Subcutaneous adipose tissue (tissue), 4 donors: Measurements from ENCODE around the gene FKBP6. TPM values are rescaled to one million over a fixed set of nuclear protein-coding genes. Genes with fewer than 3 reads are reported as not detected.

ENCODE experiments used
- CTCF ChIP-seq: fragments of 450-650 bp; IDR thresholded peaks from one replicate; pipeline ENCODE4 v1.5.1; 2016; ENCODE audit warnings: low read depth, mild to moderate bottlenecking, control low read depth, antibody characterized with exemption, moderate library complexity
- total RNA-seq, 4 donors: library from RNA; depleted of rRNA; stranded (reverse); fragments of >200 nt; gene quantifications; one replicate each; pipeline ENCODE4 v1.1.0, GENCODE V29; 2016

The FKBP6 gene
- total RNA-seq, 4 donors from 2014 or later, result not detected

GRCh38 chr7:73345951-73346350 lies 18.0 kb downstream of the FKBP6 start:
- TF ChIP-seq CTCF, result no peak

DNA sequence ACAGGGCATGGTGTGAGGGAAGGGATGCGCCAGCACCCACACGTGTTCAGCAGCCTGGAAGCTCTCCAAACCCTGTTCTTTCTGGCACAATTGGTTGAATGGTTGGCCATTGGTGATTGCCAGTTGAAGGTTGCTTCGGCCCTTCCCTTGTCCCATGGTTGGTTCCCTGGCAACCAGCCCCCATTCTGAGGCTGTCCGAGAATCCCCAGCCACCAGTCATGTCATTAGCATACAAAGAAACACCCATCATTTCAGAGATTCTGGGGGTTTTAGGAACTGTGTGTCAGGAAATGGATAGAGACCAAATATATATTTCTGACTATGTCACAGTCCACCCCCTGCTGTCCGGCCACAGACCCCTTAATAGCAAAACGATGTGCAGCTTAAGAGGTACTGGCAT lies 21.8 kb downstream of the FKBP6 start:
- TF ChIP-seq CTCF, result no peak

DNA sequence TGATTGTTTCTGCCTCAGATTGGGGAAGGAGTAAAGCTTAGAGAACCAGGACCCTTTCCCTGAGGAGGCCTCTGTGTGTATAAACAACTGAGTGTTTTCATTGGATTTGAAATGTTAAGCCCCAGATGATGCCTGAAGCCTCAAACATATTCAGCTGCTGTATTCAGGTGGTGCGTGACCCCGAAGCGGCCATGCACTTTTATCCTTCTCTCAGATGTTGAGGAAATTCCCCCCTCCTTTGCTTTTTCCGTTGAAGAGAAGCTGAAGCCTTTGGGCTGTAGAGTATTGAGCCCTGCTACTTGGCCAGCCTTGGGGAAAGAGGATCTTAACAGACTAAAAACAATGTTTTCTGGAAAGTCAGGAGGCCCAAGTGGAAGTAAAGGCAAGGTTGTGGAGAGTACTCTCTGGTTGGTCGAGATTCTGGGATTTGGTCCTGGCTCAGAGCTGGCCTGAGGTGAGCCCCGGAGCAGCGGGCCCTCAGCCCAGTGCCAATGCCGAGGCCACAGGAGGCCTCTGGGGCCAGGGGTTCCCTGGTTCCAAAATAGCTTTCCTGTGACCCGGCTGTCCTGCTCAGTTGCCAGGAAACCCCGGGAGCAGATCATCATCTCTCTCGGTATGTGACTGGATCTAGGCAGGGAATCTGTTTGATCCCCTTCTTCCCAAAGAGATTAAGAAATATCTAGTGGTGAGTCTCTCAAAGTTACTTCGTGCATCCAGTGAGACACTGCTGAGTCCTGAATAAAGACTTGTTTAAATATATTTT lies 22.5 kb downstream of the FKBP6 start:
- no peak for TF ChIP-seq CTCF

DNA sequence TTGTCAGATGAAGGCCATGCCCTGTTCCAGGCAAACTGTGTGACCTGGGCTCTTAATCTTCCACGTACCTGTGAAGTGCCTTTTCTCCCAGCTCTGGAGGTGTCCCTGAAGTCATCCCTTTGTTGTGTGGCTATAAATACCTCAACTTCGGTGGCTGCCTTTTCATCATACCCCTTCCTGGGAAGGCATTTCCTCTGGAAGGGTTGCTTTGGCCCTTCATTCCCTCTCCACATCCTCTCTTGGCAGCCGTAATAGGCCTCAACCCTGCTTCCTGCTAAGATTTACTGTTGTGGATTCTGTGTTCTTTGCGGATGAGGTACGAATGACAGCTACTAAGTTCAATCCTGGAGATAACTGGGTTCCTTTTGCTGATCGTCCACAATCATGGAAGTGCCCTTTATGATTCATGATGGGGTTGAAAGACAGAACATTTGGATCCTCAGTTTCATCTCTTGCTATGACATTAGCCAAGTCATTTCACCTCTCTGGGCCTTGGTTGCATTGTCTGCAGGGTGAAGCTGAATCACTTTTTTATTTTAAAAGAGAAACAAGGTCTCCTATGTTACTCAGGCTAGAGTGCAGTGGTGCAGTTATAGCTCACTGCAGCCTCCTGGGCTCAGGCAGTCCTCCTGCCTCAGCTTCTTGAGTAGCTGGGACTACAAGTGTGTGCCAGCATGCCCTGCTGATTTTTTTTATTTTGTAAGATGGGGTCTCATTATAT lies 23.6 kb downstream of the FKBP6 start:
- TF ChIP-seq CTCF, result no peak

DNA sequence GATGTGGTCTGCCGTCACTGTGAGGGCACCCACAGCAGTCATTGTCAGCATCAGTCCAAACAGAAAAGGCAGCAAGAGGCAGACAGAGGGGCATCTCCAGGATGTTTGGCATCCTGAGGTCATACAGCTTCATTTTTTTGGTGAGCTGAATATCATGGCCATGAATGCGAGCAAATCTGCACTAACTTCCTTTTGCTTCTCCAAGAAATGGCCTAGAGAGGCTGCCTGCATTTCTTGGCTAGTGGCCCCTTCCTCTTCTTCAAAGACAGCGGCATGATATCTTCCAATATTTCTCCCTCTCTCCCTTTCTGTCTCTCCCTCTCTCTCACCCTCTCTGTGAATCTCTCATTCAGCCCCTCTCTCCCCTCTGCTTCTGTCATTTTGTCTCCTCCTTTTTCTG lies 24.8 kb downstream of the FKBP6 start:
- TF ChIP-seq CTCF, result no peak

- no peak for TF ChIP-seq CTCF
These were observed 25.3 kb downstream of the FKBP6 start for GRCh38 chr7:73353243-73353642.

- TF ChIP-seq CTCF, result no peak
These were observed 26.2 kb downstream of the FKBP6 start for GRCh38 chr7:73354196-73354595.
